Kidney epithelial cell (primary cell): ENCODE data around the gene ECEL1. TPM values are rescaled to one million over a fixed set of nuclear protein-coding genes. Genes with fewer than 3 reads are reported as not detected.

Experiments used
- DNase-seq: peaks from one replicate; pipeline ENCODE4 v3.0.0-alpha.2; 2010; ENCODE audit warnings: low read depth
- H3K27me3 ChIP-seq: 2 replicates; pipeline ENCODE4 v1.6.0; 2011; ENCODE audit warnings: low read length; ENCODE audit not compliant: control insufficient read depth, insufficient read depth
- H3K36me3 ChIP-seq: 2 replicates; pipeline ENCODE4 v1.5.1; 2011; ENCODE audit warnings: low read length; ENCODE audit not compliant: control insufficient read depth, insufficient read depth
- H3K4me3 ChIP-seq: 2 replicates; pipeline ENCODE4 v1.5.1; 2011; ENCODE audit warnings: low read depth, mild to moderate bottlenecking, control low read depth, low read length
- total RNA-seq: library from RNA; depleted of rRNA; stranded (reverse); fragments of >200 nt; gene quantifications from 2 replicates; pipeline ENCODE4 v1.2.3, GENCODE V29; 2015
- TF ChIP-seq, protein P1 (sequence below): IDR thresholded peaks from 2 replicates; pipeline ENCODE4 v1.5.1; 2011; ENCODE audit warnings: mild to moderate bottlenecking, moderate library complexity, low read length, control low read depth, inconsistent platforms; ENCODE audit not compliant: insufficient read depth, poor library complexity, severe bottlenecking

Gene ECEL1
- total RNA-seq, 1 donor from 2014 or later: 2.2 TPM

DNA sequence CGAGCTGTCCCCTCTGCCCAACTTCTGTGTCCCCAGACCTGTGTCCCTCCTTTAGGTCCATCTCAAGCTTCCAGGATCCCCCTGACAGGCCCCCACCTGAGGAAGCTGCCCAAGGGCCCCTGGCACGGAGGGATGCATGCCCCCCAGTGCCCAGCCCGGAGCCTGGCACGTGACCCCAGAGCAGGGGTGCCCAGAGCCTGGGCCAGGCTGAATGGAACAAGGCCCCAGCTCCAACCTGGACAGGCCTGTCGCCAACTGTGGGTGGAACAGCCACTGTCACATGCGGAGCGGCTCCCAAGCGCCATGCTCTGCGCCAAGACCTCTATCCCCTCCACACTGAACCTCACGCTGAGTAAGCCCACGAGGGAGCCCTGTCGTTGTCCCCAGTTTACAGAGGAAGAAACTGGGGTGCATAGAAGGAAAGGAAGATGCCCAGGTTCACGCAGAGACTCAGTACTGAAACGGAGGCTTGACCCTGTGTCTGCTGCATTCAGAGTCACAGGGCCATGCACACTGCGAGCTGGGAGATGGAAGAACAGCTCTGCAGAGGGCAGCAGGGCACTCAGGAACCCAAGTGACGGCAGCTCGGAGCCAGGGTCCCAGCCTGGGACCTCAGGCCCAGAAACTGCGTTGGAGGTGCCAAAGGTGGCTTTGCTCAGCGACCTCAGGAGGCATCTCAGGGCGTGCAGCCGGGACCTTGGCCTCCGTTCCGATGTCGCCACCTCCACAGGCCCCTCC, 5.5 kb upstream of the ECEL1 start:
- no peak for DNase-seq
- Histone ChIP-seq H3K4me3 (no peak overlapping the region), H3K36me3 (no peaks in the 10 kb centered on the region), H3K27me3 (peaks cover 42% of the 10 kb centered on the region)
- TF ChIP-seq, protein P1, sequence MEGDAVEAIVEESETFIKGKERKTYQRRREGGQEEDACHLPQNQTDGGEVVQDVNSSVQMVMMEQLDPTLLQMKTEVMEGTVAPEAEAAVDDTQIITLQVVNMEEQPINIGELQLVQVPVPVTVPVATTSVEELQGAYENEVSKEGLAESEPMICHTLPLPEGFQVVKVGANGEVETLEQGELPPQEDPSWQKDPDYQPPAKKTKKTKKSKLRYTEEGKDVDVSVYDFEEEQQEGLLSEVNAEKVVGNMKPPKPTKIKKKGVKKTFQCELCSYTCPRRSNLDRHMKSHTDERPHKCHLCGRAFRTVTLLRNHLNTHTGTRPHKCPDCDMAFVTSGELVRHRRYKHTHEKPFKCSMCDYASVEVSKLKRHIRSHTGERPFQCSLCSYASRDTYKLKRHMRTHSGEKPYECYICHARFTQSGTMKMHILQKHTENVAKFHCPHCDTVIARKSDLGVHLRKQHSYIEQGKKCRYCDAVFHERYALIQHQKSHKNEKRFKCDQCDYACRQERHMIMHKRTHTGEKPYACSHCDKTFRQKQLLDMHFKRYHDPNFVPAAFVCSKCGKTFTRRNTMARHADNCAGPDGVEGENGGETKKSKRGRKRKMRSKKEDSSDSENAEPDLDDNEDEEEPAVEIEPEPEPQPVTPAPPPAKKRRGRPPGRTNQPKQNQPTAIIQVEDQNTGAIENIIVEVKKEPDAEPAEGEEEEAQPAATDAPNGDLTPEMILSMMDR: no peak

DNA sequence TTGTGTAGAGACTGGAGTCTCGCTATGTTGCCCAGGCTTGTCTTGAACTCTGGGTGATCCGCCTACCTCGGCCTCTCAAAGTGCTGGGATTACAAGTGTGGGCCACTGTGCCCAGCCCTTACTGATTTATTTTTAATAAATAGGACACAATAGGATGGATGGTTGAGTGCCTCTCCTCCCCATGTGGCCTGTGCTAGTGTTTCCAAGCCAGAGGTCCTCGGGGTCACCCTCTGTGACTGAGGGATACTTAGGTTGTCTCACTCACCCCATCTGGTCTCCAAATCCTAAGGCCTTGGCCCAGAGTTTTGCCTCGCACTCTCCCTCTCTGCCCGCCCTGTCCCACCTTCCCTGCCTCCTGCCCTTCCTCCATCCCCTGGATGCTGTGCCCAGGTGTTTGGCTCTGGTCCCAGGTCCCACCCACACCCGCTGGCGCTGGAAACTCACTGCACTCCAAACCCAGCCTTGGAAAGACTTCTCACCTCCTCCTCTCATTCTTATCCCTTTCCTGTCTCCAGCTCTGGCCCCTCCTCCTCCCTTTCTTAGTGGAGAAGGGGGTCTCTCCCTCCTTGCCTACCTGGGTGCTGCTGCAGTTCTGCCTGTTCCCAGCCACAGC, 4.7 kb upstream of the ECEL1 start:
- Histone ChIP-seq H3K4me3 (no peak overlapping the region), H3K27me3 (peaks cover 39% of the 10 kb centered on the region), H3K36me3 (no peaks in the 10 kb centered on the region)
- DNase-seq: no peak
- TF ChIP-seq, protein P1: no peak

DNA sequence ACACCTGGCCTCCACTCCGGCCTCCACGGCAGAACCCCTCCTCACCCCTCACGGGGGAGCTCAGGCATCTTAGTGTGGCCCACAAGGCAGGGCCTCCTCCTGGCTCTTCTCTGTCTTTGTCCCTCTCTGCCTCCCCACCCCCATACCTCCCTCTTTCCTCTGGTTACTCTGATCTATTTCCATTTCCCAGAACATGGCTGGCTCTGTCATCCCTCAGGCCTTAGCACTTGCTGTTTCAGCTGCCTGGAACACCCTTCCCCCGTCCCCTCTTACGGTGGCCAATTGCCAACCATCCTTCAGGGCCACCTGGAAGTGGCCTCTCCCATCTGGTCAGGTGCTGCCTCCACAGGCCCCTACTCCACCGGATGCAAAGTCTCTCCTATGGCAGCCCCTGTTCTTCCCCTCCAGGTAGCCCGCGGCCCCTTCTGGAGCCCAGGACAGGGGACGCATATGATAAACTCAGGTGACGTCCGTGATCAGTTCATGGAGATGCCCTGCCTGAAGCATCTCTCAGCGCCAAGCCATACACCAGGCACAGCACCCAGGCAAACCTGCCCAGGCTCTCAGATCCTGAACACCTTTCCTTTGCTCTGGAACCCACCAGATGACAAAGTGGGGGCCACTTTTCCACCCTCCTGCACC, 3.6 kb upstream of the ECEL1 start:
- TF ChIP-seq, protein P1: no peak
- Histone ChIP-seq H3K27me3 (peaks cover 39% of the 10 kb centered on the region), H3K4me3 (no peak overlapping the region), H3K36me3 (no peaks in the 10 kb centered on the region)
- no peak for DNase-seq

DNA sequence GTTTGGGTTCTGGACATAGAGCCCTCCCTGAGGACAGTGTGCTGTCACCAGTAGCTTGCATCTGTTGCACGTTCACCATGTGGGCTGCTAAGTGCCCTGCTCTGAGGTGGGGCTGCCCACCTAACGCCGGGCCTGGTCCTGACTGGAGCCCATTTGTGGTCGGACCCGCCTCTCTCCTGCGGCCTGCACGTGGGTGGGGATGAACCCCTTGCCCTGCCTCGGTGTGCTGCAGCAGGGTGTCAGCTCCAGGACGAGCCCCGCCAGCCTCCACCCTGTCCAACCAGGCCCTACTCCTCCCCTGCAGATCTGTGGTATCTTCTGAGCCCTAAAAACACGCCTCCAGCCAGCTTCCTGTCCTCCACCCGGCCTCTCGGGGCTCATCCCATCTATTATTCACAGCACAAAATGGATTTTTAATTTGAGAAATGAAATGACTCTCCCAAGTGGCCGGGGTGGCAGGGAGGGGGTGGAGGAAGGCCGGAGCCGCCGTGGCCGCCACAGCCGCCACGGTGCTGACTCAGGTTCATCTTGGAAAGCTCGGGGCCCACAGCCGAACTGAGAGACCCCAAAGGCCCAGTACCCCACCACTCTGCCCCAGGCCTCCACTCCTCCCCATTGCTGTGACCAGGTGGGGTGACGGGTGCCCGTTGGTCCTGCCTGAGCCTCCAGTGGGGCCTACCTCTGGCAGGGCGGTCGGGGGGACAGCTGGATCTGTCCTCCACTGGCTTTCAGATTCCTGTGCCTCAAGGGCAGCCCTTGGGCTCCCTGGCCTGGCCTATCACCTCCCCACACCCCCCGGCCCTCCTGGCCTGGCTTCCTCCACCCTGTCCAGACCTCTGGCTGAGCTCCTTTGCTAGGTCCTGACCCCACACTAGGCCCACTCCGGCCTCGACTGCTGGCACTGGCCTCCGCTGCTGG, 2.8 kb upstream of the ECEL1 start:
- Histone ChIP-seq H3K4me3 (no peak overlapping the region), H3K27me3 (peaks cover 46% of the 10 kb centered on the region), H3K36me3 (no peaks in the 10 kb centered on the region)
- no peak for DNase-seq
- TF ChIP-seq, protein P1: no peak

DNA sequence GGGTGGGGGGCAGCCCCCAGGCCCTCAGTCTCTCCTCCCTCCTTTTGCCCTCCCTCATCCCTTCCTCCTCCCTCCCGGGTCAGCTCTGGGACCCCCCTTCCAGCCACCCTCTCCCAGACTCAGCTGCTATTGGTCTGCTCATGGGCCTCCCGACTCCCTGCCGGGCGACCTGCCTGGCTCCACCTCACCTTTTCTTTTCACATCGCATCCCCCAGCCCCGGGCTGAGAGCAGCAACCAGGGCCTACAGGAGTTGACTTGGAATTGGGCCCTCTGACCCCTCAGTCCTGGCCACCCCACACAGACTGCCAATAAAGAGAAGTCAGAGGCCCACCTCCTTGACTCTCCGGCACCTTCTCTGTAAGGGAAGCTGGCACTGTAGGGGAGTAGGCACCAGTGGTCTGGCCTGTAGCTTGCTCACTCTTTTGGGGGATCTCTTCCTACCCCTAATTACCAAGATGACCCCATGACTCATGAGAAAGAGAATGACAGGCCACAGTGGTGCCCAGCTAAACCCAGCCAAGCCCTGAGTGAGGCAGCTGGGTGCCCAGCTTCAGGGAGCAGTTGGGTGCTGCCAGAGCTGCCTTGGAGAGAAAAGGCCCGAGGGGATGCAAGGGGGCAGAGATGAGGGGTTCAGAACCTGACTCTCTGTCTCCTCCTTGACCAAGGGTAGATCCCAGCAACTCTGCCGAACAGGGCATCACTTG, 2.0 kb upstream of the ECEL1 start:
- Histone ChIP-seq H3K4me3 (no peak overlapping the region), H3K36me3 (no peaks in the 10 kb centered on the region), H3K27me3 (peaks cover 54% of the 10 kb centered on the region)
- TF ChIP-seq, protein P1: no peak
- DNase-seq: no peak
